HG03196 (cell line): ENCODE measurements around the gene TMEM72.

ENCODE experiments used
- ATAC-seq: cut with Tn5 transposase; IDR thresholded peaks from one replicate; pipeline ENCODE4 v1.9.1; 2021; ENCODE audit not compliant: unreplicated experiment

Gene TMEM72

GRCh38 chr10:44889834-44890233, 21.3 kb upstream of the TMEM72 start:
- ATAC-seq = no peak

GRCh38 chr10:44890696-44891563, 20.2 kb upstream of the TMEM72 start:
- no peak for ATAC-seq

GRCh38 chr10:44891721-44892120, 19.4 kb upstream of the TMEM72 start:
- ATAC-seq = no peak

DNA sequence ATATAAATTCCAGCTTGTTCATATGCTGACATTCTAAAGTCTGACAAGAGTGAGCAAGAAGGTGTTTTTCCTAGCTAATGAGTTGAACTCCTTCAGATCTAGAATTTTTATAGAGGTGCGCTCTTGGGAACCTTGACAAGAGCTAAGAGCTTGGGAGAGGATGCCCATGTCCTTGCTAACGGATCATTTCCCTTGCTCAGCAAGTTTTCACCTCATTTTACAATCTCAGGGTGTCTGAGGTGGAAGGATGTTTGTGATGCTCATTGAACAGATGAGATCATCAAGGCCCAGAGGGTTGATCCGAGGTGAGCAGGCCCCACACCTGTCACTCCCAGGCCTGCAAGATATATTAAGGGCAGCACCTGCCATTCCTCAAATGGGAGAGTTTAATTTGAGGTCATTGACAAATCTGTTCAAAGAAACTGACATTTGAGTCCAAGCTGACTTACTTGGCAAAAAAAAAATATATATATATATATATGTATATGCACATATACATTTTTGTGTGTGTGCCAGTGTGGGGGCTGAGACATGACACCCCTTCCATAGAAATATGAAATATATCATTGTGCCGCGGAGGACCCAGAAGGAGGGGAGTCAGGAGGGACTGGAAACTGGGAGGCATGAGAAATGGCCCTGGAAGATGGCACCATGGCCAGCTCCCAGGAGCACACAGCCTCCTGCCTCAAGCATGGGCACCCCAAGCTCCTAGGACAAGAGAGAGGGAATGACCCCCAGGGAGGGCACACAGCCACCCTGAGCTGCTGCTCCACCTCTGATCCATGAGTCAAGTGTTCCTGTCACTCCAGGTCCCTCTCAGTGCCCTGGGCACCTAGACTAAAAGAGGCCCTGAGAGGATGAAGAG, 17.3 kb upstream of the TMEM72 start:
- ATAC-seq = no peak

GRCh38 chr10:44894691-44895090, 16.4 kb upstream of the TMEM72 start:
- ATAC-seq = no peak

- no peak for ATAC-seq
Measured at GRCh38 chr10:44895280-44895679, 15.9 kb upstream of the TMEM72 start.

- ATAC-seq = no peak
Measured at GRCh38 chr10:44897049-44897448, 14.1 kb upstream of the TMEM72 start.

- no peak for ATAC-seq
Measured at GRCh38 chr10:44898665-44899064, 12.5 kb upstream of the TMEM72 start.

DNA sequence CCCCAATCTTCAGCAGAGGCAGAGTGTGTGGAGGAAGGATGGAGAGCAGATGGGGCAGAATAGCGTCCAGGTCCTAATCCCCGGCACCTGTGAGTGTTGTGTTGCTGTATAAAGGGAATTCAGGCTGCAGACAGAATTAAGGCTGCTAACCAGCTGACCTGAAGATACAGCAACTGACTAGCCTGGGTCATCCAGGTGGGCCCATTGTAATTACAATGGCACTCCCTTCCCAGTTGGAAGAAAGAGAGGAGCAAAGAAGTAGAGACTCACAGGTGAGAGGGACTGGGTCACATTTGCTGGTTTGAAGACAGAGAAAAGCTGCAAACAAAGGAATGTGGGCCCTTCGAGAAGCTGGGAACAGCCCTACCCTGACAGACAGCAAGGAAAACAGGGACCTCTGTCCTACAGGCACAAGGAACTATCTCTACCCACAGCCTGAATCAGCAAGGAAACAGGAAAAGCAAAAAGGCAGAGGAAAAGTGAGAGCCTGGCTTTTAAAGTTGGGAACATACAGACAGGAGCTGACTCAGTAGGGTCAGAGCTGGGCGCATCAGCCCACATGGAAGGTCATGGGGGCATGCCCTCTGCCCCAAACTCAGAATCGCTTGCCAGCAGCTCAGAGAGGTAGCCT, 11.6 kb upstream of the TMEM72 start:
- no peak for ATAC-seq

DNA sequence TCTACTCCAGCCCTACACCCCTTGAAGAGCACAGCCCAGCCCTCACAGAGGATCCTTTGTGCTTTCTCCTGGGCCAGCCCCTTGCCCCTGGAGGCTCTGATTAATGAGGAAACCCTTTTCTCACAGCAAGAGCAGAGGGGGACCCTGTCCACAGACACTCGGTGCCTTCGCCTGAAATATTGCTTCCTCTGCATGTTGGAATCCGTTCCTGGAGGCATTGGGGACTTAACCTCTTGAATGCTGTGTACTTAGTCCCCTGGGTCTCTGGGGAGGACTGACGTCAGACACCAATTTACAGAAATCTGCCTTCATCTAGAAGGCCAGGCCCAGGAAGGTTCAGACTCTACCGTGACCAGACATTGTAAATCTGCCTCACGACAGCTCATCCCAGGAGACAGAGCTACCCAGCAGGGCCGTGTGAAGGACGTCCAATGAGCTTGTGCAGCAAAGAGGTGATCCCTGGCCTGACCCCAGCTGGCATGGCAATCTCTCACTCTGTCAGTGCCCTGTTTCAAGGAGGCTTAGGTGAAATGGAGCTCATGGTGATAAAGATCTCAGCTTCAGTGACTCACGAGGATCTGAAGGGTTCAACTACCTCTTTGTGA, 8.1 kb upstream of the TMEM72 start:
- ATAC-seq = no peak

DNA sequence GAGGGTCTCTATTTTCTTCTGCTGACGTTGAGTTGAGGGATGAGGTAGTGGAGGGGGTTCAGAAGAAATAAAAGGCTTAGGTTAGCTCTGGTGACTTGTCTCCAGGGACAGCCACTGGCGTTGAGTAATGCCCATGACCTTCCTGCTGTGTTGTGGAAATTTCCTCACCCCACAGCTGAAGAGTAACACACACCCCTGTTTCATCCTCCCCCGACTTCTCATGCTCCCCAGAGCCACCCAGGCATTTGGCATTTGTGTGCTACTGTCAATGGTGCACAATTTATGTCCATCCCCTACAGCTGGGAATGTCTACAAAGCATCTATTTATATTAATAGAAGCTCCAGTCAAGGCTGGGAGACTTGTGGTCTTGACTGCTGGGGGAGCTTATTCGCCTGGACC, 4.7 kb upstream of the TMEM72 start:
- ATAC-seq = no peak

DNA sequence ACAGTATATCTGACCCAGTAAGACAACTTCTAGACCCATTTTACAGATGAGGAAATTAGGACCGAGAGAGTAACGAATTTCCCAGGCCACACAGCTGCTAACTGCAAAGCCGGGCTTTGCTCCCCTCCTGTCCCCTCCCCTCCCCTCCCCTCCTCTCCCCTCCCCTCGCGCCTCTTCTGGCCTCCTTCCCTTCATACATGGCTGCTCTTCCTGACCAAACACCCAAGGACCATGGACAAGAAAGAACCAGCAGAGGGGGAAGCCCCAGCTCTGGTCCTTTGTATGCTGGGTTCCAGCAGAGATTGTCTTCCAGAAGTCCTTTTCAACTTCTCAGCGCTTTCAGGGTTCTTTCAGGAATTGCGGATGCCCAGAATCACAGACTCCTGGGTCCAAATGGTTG, 3.6 kb upstream of the TMEM72 start:
- no peak for ATAC-seq

DNA sequence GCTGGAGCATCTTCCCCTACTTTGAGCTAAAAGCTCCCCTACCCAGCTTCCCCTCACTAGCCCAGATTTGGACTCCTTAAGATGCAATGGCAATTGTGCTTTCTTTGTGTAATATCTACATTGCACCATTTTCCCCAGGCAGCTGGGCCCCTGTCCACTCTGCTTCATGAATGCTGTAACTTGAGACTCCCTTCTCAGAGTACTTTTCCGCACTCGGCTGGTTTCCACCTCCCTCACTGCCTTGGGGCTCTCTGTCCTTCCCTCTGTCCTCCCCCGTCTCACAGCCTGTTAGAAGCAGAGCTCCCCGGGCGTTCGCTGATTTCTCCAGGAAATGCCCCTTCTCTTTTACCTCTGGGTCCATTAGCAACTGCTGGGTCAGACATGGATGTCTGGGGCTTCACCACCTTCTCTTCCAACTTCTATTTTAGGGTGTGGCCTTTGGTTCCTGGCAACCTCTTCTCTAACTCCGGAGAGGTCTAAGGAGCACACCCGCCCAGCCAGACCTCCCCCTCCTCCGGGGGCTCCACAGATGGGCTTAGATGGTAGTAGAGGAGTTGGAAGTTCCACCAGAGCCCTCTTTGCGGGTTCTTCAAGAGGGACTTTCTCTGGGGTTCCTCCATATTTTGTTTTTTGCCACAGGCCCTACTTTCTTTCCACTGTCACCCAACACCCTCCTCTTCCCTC, 2.9 kb upstream of the TMEM72 start:
- no peak for ATAC-seq

DNA sequence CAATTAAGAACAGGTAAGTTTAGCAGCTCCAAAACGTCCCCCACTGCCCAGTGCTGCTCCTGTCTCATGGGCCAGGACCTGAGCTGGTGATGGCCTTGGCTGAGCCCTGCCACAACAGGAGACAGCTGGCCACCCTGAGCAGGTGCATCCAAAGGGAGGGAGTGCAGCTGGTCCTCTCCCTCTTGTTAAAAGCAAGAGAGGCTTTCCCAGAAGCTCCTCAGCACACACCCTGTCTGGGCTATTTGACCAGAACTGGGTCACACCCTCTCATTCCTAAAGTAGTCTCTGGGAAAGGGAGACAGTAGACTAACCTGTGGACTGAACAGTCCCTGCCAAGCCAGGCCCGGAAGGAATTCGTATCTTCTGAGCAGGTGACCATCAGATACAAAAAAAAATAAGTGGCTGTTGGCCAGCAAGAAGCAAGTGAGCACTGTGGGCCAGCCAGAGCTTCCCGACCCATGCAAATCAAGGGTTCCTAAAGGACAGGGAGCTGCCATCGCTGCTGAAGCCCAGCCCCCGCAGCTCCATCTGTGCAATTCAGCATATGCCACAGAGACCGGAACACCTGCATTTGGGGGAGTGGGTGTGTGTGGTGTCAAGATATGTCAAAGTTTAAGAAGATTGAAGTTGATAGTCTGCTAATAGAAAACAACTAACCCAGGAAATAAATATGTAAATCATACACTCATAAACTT, 2.1 kb upstream of the TMEM72 start:
- ATAC-seq = no peak

GRCh38 chr10:44909910-44910309, 1.2 kb upstream of the TMEM72 start:
- ATAC-seq = no peak

- ATAC-seq = no peak
Measured at GRCh38 chr10:44910602-44911001, 535 bp upstream of the TMEM72 start.

DNA sequence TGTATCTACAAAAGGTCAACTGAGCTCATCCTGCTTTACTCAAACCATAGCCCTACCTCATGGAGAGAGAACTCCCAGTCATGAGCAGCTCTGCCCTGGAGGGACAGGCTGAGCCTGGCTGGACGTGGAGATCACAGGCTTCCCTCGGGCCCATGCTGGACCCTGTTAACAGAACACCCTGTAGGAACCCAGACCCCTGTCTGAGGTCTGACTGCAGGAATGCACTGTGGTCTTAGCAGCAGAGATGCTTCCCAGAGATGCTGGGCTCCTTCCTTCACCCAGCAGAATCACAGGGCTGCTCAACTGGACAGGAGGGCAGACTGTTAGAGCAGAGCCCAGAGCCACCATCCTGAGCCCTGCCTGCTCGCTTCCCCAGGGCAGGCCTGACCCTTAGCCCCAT, 814 bp downstream of the TMEM72 start:
- ATAC-seq = no peak

GRCh38 chr10:44913350-44914081, 2.4 kb downstream of the TMEM72 start:
- no peak for ATAC-seq

DNA sequence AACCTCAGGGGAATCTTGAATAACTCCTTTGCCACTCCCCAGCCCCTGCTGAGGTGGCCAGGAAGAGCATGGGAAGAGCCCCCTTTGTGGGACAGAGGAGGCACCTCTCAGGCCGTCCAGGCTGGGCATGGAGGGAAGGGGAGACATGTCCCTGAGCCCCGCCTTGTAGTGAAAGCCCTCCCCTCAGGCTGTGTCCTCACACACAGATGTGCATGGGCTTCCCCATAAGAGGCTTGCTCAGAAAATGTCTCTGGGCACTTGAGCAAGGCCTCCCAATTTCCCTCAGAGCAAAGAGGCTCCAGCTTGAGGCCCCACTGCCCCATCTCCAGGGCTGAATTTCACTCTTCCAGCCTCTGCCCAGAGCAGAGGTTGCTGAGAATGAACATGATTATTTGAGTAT, 3.8 kb downstream of the TMEM72 start:
- ATAC-seq = no peak
